Gastroesophageal sphincter (tissue), 3 donors: ENCODE measurements around the gene PREX1.

Source experiments
- POLR2A ChIP-seq, 2 donors: fragments of 450-650 bp; IDR thresholded peaks; one replicate each; pipeline ENCODE4 v1.6.1; 2017; ENCODE audit warnings: antibody characterized with exemption in 2 of 2, mild to moderate bottlenecking in 2 of 2, moderate library complexity in 1 of 2
- TF ChIP-seq, protein P1 (sequence below), 4 experiments: fragments of 200-600 bp in 2 of 4; fragments of 450-650 bp in 2 of 4; sonication (generic) in 1 of 4; IDR thresholded peaks; one replicate each; pipeline ENCODE4 v1.5.1; 2017 to 2019; ENCODE audit warnings: antibody characterized with exemption in 4 of 4, mild to moderate bottlenecking in 2 of 4, moderate library complexity in 2 of 4

DNA sequence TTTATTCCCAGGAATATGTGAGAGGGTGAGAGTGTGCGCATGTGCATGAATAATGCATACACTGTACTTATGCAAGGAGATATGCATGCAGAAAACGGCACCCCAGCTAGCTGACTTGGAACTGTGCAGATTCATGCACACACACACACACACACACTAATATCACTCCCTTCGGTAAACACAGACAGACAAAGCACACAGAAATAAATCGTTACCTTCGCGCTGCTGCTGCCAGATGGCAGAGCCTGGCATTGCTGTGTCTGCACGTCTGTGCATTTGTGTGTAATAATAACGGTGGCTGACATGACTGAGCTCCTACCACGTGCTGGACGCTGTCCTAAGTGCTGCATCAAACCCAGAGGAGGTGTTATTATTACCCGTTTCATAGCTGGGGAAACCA, 36.8 kb downstream of the PREX1 start:
- TF ChIP-seq, protein P1, sequence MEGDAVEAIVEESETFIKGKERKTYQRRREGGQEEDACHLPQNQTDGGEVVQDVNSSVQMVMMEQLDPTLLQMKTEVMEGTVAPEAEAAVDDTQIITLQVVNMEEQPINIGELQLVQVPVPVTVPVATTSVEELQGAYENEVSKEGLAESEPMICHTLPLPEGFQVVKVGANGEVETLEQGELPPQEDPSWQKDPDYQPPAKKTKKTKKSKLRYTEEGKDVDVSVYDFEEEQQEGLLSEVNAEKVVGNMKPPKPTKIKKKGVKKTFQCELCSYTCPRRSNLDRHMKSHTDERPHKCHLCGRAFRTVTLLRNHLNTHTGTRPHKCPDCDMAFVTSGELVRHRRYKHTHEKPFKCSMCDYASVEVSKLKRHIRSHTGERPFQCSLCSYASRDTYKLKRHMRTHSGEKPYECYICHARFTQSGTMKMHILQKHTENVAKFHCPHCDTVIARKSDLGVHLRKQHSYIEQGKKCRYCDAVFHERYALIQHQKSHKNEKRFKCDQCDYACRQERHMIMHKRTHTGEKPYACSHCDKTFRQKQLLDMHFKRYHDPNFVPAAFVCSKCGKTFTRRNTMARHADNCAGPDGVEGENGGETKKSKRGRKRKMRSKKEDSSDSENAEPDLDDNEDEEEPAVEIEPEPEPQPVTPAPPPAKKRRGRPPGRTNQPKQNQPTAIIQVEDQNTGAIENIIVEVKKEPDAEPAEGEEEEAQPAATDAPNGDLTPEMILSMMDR (IDR thresholded peaks at IDR 0.05): no peak
- no peak for TF ChIP-seq POLR2A (IDR thresholded peaks at IDR 0.05)
